A549 treated with AZD9567 at 1 μM for 4 hours (cell line): ENCODE results near the gene RALA. TPM values are rescaled to one million over a fixed set of nuclear protein-coding genes. Genes with fewer than 3 reads are reported as not detected.

ENCODE experiments used
- total RNA-seq: library from RNA; stranded (reverse); fragments of 200-300 nt; extraction: Qiagen RNA extraction; gene quantifications from 5 replicates; pipeline ENCODE4 v1.2.3, GENCODE V29; 2022; ENCODE audit not compliant: insufficient read depth

RALA gene
- total RNA-seq: 29.1 to 41.3 TPM (median 33.4 TPM) in 5 replicates

GRCh38 chr7:39623047-39623731 is at the start of gene RALA:
Gene RALA, plus strand, starts transcription at chr7:39623572. Its CDS starts 63,096 bp downstream, at chr7:39686668.

Other genes with a start within 250 kb of the RALA start
- gene YAE1, start 57.2 kb upstream of the RALA start, total RNA-seq: 13.1 to 19.8 TPM (median 19.4 TPM) in 5 replicates